ENCODE results near the gene PPP2R5A. TPM values are rescaled to one million over a fixed set of nuclear protein-coding genes. Genes with fewer than 3 reads are reported as not detected.

The PPP2R5A gene
- total RNA-seq, 3 donors from 2014 or later = 56.5 to 63.9 (median 63.3) TPM

GRCh38 chr1:212364985-212365384 is 79.8 kb downstream of the PPP2R5A start:
- no peaks in the 10 kb centered on the region for H3K9me3 ChIP-seq
- no peak overlapping the region for H3K4me3 ChIP-seq
- DNase-seq = no peak
- TF ChIP-seq CTCF (IDR thresholded peaks at IDR 0.05) = no peak
- H3K36me3 ChIP-seq (ENCODE audit: low read depth) = no peaks in the 10 kb centered on the region
- intact Hi-C loops (cut with DNase I, micrococcal nuclease) = loop anchor here (5.0 to 10.0 kb wide), 2 partner anchors 293 to 300 kb away; no protein-coding TSS in a partner anchor
- no peaks in the 10 kb centered on the region for H3K4me1 ChIP-seq (ENCODE audit: low read depth)
- ATAC-seq = no peak

- ATAC-seq = no peak
- Histone ChIP-seq H3K4me3 (no peak overlapping the region), H3K9me3 (no peaks in the 10 kb centered on the region), H3K4me1 (ENCODE audit: low read depth) (no peaks in the 10 kb centered on the region), H3K36me3 (ENCODE audit: low read depth) (no peaks in the 10 kb centered on the region)
- no peak for DNase-seq
- intact Hi-C loops (cut with DNase I, micrococcal nuclease) = loop anchor here (5.0 to 10.0 kb wide), 2 partner anchors 295 to 302 kb away; no protein-coding TSS in a partner anchor
- no peak for TF ChIP-seq CTCF (IDR thresholded peaks at IDR 0.05)
Observed at GRCh38 chr1:212366901-212367300, 81.7 kb downstream of the PPP2R5A start.

- Histone ChIP-seq H3K4me3 (no peak overlapping the region), H3K36me3 (ENCODE audit: low read depth) (no peaks in the 10 kb centered on the region), H3K9me3 (no peaks in the 10 kb centered on the region), H3K4me1 (ENCODE audit: low read depth) (no peaks in the 10 kb centered on the region)
- DNase-seq = no peak
- peak; percentile 25 for ATAC-seq
- intact Hi-C loops (cut with DNase I, micrococcal nuclease) = loop anchor here (5.0 to 10.0 kb wide), 2 partner anchors 295 to 303 kb away; no protein-coding TSS in a partner anchor
- TF ChIP-seq CTCF (IDR thresholded peaks at IDR 0.05) = no peak
Observed at GRCh38 chr1:212367474-212368072, 82.4 kb downstream of the PPP2R5A start.

GRCh38 chr1:212368073-212368484 is 82.9 kb downstream of the PPP2R5A start:
- Histone ChIP-seq H3K9me3 (no peaks in the 10 kb centered on the region), H3K4me3 (no peak overlapping the region), H3K36me3 (ENCODE audit: low read depth) (no peaks in the 10 kb centered on the region), H3K4me1 (ENCODE audit: low read depth) (no peaks in the 10 kb centered on the region)
- intact Hi-C loops (cut with DNase I, micrococcal nuclease) = loop anchor here (5.0 to 10.0 kb wide), 2 partner anchors 296 to 303 kb away; no protein-coding TSS in a partner anchor
- peak; percentile 63 for TF ChIP-seq CTCF (IDR thresholded peaks at IDR 0.05)
- DNase-seq (peak in 1 of 3 donors; percentile 75), ATAC-seq (peak; percentile 94)

- Histone ChIP-seq H3K4me3 (no peak overlapping the region), H3K9me3 (no peaks in the 10 kb centered on the region), H3K4me1 (ENCODE audit: low read depth) (no peaks in the 10 kb centered on the region), H3K36me3 (ENCODE audit: low read depth) (no peaks in the 10 kb centered on the region)
- intact Hi-C loops (cut with DNase I, micrococcal nuclease) = loop anchor here in 1 of 2 donors (5.0 kb wide), 1 partner anchor 81 kb away; no protein-coding TSS in a partner anchor
- ATAC-seq (no peak), DNase-seq (no peak)
- no peak for TF ChIP-seq CTCF (IDR thresholded peaks at IDR 0.05)
Observed at GRCh38 chr1:212375986-212376385, 90.8 kb downstream of the PPP2R5A start.
